Amniotic stem cell (primary cell): ENCODE results near the gene SAP30L.

Experiments
- DNase-seq: peaks from one replicate; lab custom pipeline; 2025; lab: John Stamatoyannopoulos, UW

SAP30L gene, protein sequence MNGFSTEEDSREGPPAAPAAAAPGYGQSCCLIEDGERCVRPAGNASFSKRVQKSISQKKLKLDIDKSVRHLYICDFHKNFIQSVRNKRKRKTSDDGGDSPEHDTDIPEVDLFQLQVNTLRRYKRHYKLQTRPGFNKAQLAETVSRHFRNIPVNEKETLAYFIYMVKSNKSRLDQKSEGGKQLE

DNA sequence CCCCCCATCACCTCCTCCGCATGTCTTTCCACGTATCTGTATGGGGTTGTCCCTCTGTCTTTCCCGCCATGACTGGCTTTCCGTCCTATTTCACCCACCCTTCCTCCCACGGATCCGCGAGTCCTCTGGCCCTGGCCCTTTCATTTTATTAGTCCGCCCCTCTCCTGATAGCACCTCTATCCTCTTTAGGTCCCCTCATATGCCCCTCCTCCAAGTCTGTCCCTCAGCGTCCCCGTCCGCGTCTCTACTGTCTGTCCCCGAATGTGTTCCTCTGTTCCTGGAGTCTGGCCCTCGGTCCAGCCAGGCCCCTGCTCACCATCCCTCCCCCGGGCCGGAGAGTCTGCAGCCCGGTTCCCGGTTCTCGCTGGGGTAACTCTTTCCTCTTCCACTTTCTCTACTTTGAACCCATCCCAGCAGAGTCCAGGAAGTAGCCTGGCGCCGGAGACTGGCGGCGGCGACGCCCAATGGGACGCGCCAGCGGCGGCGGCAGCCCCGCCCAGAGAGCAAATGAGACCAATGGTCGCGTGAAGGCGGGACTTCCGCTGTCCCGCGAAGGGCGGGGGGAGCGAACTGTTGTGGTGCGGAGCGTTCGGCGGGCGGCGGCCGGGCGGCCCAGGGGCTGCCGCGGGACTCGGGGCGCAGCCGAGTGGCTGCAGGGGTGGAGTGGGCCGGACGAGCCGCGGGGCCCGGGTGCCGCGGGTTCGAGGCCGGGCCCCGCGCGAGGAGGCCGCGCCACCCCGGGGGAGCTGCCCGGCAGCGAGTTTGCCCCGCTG, at the start of gene SAP30L:
SAP30L (plus strand) TSS at position 576 of the 773 bp plus-strand sequence. CDS start 608 bp downstream, outside the sequence.
- DNase-seq = peak; percentile 84

DNA sequence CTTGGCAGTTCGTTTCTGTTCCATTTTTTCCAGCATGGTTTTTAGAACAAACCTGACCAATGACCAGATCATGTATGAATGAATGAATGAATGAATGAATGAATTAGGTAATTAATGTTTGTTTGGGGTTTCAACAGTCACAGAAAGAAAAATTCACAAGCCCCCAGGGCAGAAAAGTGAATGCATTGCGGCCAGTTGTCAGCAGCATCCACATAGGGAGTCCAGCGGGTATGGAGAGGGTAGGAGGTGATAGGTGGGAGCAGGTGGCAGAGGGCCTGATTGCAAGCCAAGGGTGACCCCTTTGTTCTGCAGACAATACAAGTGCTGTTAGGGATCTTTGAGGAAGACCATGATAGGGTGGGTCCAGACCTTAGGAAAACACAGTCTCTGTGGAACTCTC, 49.7 kb upstream of the SAP30L start:
- DNase-seq = no peak

DNA sequence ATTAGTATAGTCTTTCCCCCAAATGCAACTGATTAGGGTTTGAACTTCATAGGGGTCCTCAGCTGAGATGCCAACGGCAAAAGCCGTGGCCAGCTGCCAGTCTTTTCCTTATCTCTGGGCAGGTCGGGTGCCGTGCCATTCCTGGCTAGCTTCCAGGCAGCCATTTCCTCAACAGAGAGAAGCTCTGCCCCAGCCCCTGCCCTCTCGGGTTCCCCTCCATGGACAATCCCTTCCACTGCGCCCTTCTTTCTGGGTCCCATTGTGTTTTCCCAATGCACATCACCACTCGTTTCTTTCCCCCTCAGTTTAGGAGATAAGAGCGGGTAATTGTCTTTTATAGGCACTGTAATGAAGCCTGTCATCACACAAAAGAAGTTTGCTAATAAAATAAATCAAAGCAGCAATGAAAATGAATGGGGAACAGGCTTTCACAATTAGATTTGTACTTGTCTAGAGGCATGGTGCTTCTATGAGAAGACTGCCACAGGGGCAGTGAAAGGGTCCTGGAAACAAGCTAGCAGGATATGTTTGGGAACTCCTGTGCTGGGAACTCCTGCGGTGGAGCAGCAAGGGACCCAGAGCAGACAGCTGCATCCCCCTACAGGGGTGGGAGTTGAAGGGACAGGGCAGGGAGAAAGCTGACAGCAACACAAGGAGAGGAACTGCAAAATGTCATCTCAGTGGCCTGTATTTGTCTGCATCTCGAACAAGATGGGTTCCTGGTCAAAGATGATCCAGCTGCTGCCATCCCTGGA, 48.0 kb upstream of the SAP30L start:
- DNase-seq = no peak

DNA sequence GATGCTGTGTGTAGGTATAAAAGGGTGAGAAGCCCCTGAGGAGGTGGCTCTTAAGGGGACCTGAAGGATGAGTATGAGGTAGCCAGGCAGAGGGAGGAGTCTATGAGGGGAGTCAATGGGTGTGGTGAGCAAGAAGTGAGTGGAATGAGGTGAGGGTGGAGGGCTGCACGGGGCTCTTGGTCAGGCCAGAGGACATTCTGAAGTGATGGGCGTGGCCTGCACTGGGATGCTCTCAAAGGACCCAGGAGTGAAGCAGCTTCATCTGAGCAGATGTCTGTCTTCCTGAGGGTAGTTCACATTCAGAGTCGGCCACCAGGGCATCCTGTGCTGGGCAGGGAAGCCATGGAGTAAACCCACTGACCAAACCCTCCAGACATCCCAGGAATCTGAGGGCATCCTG, 45.1 kb upstream of the SAP30L start:
- DNase-seq = no peak

DNA sequence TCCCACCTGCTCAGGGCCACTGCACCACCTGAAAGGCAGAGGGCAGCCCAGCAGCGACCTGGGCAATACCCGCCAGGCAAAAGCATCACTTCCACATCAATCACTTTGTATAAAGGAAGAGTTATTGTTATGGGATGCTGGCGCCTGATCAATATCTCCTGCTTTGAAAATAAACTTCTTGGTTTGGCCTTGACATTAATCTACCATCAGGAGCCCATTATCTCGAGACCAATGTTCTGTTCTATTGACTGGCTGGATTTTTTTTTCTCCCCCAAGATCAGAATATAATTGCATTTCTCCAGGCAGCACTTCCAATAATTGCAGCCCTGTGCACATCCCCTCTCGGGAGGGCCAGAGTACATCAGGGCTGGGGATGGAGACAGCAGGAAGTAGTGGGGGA, 44.4 kb upstream of the SAP30L start:
- no peak for DNase-seq

DNA sequence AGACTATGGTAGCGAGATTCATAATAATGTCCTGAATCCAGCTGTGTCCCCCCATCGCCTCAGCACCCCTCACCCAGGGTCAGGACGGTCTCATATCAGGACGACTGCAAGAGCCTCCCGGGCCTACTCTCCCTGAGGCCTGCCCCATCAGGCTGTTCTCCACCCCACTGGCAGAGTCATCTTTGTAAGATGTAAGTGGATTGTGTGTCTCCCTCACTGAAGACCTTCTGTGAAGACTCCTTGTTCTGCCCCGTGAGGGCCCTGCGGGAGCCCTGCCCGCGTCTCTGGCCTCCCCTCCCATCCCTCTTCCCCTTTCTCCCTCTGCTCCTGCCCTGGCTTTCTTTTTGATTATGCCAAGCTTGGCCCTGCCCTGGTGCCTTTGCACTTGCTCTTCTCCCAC, 43.9 kb upstream of the SAP30L start:
- no peak for DNase-seq

DNA sequence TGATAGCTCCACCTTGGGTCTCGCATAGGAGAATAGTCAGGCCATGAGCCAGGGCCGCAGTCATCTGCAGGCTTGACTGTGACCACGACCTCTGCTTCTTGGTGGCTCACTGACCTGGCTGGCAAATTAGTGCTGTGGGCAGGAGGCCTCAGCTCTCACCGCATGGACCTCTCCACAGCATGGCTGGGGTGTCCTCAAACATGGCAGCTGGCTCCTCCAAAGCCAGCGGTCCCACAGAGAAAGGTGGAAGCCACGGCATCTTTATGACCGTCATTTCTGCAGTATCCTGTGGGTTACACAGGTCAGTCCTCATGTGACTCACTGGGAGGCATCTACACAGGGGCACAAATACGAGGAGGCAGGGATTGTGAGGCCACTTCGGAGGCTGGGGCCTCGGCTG, 43.2 kb upstream of the SAP30L start:
- DNase-seq = no peak

DNA sequence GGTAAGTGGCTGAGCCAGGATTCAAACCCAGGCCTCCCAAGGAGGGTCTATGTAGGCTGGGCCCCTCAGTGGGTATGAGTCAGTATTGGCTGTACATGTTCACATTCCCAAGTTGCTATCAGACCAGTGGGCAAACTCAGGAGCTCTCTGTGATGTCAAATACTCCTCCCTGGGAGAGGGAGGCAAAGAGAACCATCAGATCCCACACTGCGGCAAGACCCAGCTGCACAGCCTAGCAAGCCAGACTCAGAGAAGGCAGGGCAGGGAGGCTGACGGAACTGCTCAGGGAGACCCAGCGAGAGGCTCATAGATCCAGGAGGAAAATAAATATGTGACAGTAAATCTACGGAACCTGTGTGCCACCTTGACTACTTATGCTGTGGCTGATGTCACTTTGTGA, 42.6 kb upstream of the SAP30L start:
- DNase-seq = no peak

DNA sequence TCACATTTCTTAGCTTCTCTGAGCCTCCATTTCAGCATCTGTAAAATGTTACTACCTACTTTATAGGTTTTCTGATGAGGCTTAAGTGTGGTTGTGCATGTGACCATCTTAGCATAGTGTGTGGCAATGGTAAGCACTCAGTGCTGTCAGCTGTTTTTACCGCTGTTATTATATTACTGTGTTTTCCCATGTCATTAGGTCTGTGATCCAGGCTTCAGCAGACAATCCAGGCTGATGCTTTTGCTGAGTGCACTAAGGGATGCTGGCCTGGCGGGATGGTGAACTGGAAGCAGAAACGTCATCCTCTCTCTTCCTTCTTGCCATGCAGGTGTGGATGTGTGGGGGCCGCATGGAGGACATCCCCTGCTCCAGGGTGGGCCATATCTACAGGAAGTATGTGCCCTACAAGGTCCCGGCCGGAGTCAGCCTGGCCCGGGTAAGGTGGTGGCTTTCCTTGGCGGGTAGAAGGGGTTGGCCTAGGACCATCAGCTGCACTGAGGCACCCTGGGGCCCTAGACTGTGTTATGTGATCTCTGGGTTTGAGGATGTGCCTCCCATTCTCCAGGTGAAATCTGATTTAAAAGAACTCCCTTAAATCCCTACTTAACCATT, 41.9 kb upstream of the SAP30L start:
- DNase-seq = no peak

DNA sequence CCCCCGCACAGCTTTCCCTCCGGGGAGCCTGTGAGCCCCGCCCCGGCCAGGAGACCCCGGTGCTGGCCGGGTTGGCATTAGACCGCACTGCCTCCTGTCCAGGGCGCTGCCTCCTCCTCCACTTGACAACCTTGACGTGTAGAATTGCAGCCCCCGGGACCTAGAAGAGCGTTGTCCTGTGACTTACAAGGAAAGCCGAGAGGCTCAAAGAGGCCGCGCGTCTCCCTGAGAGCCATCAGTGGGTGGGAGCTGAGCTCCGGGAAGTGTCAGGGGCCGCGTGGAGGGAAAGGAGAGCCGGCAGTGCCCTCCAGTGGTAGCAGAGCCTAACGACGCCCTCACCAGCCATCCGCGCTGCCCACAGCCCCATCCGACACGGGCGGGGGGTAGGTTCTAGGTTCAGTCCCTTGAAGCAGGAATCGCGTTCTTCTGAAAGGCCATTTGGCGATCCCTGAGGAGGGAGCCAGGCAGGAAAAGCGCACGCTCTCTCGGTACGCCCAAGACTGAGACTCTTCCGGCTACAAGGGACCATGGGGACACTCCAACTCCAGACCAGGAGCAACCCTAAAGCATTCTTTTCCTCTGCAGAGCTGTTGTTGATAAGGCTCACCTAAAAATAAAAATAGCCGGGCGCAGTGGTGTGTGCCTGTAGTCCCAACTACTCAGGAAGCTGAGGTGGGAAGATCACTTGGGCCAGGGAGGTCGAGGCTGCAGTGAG, 40.6 kb upstream of the SAP30L start:
- peak; percentile 62 for DNase-seq

DNA sequence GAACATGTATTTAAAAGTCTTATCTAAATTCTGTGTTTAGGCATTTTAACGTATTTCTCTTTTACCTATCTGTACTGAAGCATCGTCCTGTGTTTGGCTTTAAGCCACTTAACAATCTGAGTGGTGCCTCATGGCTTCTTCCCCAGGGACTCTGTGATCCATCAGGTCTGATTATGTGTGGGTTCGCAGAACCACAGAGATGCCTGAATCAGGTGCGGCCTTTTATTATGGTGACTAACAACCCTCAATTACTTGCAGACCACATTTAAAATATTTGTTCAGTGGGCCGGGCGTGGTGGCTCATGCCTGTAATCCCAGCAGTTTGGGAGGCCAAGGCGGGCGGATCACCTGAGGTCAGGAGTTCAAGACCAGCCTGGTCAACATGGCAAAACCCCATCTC, 39.6 kb upstream of the SAP30L start:
- DNase-seq = no peak

DNA sequence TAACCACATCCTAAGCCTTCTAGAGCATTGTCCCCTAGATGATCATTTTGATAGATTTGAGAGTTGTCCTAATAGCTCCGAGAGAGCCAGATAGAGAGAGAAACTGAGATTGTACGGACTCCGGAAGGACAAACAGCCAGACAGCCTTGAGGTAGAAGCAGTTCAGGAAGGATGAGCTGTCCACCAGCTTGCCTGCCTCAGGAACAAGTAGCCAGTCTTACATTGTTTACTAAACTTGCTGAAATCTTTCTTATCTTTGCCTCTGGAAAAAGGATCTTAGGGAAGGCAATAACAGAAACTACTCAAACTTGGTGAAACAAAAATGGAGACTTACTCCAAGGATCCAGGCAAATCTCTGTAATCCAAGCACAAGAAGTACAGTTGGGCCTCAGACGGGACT, 39.0 kb upstream of the SAP30L start:
- DNase-seq = no peak

DNA sequence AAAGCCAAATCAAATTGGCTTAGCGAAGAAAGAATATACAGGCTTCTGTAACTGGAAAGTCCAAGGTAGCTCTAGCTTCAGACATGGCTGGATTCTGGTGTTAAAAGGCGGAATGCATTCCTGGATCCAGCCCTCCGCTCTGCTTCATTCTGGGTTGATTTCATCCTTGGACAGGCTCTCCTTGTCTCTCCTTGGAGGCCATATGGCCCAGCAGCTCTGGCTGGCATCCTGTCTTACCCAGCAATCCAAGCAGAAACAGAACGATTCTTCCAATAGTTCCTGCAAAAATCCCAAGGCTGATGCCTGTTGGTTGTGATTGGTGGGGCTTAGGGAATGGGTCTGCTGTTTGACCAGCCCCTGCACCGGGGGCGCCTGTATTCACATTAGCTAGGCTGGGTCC, 37.0 kb upstream of the SAP30L start:
- DNase-seq = no peak

DNA sequence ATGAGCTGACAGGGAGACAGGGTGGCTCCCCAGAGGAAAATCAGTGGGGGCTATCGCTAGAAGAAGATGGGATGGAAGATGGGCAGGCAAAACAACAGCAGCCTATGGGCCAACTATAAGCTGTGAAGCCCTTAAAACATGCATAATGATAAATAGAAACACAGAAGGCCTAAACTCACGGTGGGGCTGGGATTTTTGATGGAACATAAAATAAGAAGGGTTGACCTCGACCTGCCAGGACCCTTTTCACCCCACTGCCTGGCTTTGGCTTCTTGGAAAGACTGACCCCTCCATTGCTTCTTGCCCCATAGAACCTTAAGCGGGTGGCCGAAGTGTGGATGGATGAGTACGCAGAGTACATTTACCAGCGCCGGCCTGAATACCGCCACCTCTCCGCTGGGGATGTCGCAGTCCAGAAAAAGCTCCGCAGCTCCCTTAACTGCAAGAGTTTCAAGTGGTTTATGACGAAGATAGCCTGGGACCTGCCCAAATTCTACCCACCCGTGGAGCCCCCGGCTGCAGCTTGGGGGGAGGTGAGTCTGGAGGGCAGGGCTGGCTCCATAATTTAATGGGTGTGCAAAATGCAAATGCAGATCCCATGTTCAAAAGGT, 36.5 kb upstream of the SAP30L start:
- DNase-seq = no peak

DNA sequence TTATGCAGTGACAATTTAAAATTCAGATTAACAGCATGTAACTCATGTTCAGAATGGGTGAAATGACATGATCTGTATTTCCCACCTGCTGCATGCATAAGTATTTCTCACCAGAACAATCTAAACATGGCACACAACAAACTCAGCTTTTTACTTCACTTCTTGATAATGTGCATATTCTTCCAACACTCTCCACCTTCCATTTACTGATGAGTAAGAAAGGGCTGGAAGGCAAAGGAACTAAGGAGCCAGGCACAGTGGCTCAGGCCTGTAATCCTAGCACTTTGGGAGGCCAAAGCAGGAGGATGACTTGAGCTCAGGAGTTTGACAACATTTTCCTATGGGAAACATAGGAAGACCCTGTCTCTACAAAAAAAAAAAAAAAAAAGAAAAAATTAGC, 35.8 kb upstream of the SAP30L start:
- DNase-seq = no peak

DNA sequence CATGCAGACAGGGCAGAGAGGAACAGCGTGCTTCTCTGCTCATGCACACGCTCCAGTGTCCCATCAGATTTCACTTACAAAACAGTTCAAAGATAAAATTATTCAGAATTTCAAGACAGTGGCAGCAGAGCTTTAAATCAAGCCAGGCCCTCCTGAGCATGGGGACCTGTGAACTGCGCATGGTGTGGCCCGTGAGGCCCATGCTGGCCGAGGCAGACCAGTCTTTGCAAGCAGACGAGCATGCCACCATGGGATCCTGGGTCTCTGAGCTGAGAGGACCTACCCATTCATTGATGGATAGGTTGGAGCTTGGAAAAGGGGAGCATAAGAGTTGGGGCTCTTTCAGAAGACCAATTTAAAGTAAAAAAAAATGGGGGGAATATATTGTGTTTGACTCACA, 35.0 kb upstream of the SAP30L start:
- no peak for DNase-seq

DNA sequence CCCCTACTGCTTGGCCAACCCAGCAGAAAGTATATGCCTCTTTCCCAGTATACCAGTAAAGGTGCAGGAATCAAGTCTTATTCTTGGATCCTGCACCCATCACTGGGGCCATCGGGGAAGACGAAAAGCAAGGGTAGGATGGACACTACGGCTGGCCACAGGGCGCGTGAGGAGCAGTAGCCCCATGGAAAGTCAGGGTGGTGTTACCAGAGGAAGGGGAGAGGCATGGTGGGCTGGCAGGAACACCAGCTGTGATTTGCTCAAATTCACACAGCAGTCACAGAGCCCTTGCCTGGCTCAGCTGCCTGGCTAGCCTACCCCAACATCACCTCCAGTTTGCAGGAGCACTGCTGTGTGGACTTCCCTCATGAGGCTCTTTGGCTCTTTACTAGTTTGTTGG, 34.5 kb upstream of the SAP30L start:
- DNase-seq = no peak

DNA sequence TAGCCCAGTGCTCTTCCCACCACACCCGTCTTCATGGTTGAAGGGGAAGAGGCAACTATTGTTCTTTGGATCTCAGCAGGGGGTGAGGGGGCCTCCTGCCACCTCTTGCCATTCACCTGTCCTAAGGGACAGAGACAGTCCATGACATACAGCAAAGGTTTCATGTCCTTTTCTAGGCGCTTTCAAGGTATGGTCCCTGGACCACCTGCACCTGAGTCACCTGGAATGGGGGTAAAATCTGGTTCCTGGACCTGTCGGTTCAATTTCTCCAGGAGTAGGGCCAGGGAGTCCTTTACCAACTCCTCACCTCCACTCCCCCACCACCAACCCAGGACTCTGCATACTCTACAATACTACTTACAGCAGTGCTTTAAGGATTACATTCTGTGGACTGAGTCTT, 33.5 kb upstream of the SAP30L start:
- DNase-seq = no peak

DNA sequence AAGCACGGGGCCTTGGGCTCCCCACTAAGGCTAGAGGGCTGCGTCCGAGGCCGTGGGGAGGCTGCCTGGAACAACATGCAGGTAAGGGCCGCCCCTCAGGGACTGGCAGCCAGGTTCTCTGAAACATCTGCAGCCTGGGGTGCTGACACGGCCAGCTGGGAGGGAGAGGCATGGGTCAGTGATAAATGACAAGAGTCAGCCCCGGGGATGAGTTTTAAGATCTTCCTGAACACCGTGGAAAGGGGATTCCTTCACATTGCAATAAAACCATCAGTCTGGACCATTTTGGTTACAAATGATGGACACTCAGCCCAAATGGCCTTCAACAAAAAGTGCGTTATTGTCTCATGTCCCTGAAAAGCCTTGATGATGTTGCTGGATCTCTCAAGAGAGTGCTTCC, 32.9 kb upstream of the SAP30L start:
- no peak for DNase-seq

DNA sequence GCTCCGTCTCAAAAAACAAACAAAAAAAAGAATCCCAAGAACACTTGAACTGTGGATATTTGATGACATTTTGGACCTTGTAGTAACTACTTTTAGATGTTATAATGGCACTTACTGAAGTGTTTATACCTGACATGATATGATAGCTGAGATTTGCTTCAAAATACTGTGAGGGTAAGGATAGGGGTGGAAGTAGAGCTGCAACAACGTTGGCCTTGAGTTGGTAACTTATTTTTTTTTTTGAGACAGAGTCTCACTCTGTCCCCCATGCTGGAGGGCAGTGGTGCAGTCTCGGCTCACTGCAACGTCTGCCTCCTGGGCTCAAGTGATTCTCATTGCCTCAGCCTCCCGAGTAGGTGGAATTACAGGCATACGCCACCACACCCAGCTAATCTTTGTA, 30.7 kb upstream of the SAP30L start:
- no peak for DNase-seq

DNA sequence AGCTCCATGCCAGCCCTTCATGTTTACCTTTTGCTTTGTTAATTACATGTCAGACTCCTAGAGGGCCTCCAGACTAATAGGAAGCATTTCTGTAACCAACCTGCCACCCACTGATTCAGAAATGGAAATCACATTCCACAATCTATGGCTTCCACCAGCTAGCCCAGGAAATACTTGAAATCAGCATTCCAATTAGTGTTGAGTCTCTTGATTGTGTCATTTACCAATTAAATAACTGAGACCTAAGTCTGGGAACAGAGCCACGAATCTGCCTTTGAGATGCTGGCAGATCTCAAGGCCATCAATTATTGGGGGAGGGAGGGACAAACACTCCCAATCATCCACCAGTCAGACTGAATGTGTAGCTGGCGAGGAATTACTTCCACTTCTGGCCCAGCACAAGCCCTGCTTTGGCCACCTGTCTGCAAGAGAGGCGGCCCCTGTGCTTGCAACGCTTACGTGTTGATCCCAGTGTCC, 27.4 kb upstream of the SAP30L start:
- DNase-seq = no peak

DNA sequence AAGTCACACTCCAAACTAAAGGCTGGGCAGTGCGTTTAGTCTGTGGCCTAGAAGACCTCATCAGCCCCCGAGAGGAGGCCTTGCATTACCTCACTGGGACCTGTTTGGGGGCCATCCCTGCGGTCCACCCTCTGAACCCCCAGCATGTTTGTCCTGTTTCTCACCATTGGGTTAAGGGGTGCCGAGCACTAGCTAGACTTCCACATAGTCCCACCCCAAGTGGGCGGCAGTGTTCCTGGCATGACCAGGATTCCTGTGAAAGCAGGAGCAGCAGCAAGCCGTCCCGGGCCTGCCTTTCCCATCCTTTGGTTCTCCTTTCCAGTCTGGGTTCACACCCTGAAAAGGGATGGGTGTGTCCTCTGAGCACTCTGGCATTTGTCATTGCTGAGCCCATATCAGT, 26.6 kb upstream of the SAP30L start:
- no peak for DNase-seq
